GM18861 (cell line): Measurements from ENCODE around the gene HIGD1A.

Source experiments
- ATAC-seq: cut with Tn5 transposase; IDR thresholded peaks from one replicate; pipeline ENCODE4 v1.9.1; 2021; ENCODE audit not compliant: unreplicated experiment

The HIGD1A gene

GRCh38 chr3:42801784-42802183 is 2.5 kb downstream of the HIGD1A start:
- ATAC-seq = no peak

- ATAC-seq = no peak
Observed at GRCh38 chr3:42801048-42801620, 3.2 kb downstream of the HIGD1A start.

GRCh38 chr3:42800251-42800650 is 4.0 kb downstream of the HIGD1A start:
- no peak for ATAC-seq

- ATAC-seq = no peak
Observed at GRCh38 chr3:42799376-42799775, 4.9 kb downstream of the HIGD1A start.

- ATAC-seq = no peak
Observed at GRCh38 chr3:42796332-42796885, 7.9 kb downstream of the HIGD1A start.

GRCh38 chr3:42795621-42796181 is 8.6 kb downstream of the HIGD1A start:
- no peak for ATAC-seq

GRCh38 chr3:42790714-42791229 is 13.5 kb downstream of the HIGD1A start:
- no peak for ATAC-seq

- no peak for ATAC-seq
Observed at GRCh38 chr3:42786631-42787030, 17.7 kb downstream of the HIGD1A start.

GRCh38 chr3:42786212-42786611 is 18.1 kb downstream of the HIGD1A start:
- no peak for ATAC-seq

GRCh38 chr3:42780892-42781700 is 23.2 kb downstream of the HIGD1A start:
- no peak for ATAC-seq

- ATAC-seq = no peak
Observed at GRCh38 chr3:42780398-42780797, 23.9 kb downstream of the HIGD1A start.

GRCh38 chr3:42778644-42779043 is 25.6 kb downstream of the HIGD1A start:
- no peak for ATAC-seq

GRCh38 chr3:42773409-42773751 is 30.9 kb downstream of the HIGD1A start:
- no peak for ATAC-seq

GRCh38 chr3:42772670-42773408 is 31.5 kb downstream of the HIGD1A start, which contains the start of gene CCDC13:
TSS of gene CCDC13 (minus strand) at chr3:42773253. CDS start at chr3:42758345, 14,908 bp downstream.
- peak; percentile 98 for ATAC-seq

GRCh38 chr3:42771271-42771670 is 33.0 kb downstream of the HIGD1A start:
- no peak for ATAC-seq

- ATAC-seq = no peak
Observed at GRCh38 chr3:42769477-42770131, 34.7 kb downstream of the HIGD1A start.

GRCh38 chr3:42764561-42765295 is 39.6 kb downstream of the HIGD1A start:
- no peak for ATAC-seq

- no peak for ATAC-seq
Observed at GRCh38 chr3:42764115-42764514, 40.2 kb downstream of the HIGD1A start.

GRCh38 chr3:42763021-42763420 is 41.3 kb downstream of the HIGD1A start:
- no peak for ATAC-seq
